GM18951 (cell line): Measurements from ENCODE around the gene CYLD.
A peak's percentile ranks its signal among the peaks of the same experiment; 100 is the strongest.

Experiments
- POLR2A ChIP-seq: IDR thresholded peaks from 4 replicates; pipeline ENCODE4 v1.6.1; 2011; ENCODE audit warnings: mild to moderate bottlenecking; ENCODE audit not compliant: insufficient read length, insufficient read depth; ENCODE audit errors: extremely low read depth
- in situ Hi-C: fragments of 300-500 bp; cut with MboI; formaldehyde crosslinking; loops from one replicate; pipeline ENCODE4 v1.12.0; 2022; ENCODE audit warnings: low sequenced_read_pairs, mixed read lengths, inconsistent platforms; ENCODE audit not compliant: unreplicated experiment

CYLD gene

DNA sequence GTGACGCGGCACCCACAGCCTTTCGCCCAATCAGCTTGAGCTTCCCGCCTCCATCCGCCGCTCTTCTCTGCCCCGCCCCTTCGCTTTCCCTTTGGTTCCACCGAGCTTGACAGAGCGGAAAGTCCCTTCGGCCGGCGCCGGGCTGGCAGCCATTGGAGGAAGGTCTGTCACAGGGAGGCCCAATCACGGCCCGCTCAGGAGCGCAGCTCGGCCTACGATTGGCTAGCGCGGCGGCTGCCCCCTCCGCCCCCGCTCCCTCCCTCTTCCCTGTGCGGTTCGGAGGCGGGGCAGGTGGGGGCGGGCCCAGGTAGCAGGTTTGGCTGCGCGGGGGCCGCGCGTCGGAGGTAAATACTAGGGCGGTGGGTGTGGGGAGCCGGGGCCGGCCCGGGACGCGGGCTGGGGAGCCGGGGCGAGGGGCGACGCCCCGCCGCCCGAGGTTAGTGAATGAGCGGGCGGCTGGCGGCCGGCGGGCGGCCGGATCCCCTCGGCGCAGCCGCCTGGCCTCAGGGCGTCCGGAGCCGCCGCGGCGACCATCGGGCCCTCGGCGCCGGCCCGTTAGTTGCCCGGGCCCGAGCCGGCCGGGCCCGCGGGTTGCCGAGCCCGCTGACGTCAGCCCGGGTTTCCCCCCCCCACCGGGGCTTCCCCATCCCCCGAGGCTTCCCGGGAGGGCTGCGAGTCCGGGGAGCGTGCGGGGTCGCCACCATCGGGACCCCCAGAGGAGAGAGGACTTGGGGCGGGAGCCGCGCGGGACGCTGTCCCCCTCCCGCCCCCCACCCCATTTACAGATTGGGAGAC lies at the start of gene CYLD:
TSS of gene CYLD (plus strand) at position 306 of the 795 bp plus-strand sequence. CDS start 7,613 bp downstream, outside the sequence.
- peak; percentile 66 for TF ChIP-seq POLR2A
- in situ Hi-C loops, result no loop called here

DNA sequence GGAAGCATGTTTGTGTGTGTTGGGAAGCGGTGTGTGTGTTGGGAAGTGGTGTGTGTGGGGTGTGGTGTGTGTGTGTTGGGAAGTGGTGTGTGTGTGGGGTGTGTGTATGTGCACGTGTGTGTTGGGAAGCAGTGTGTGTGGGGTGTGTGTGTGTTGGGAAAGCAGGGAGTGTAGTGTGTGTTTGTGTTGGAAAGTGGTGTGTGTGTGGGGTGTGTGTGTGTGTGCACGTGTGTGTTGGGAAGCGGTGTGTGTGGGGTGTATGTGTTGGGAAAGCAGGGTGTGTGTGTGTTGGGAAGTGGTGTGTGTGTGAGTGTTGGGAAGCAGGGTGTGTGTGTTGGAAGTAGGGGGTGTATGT lies 49.3 kb upstream of the CYLD start:
- in situ Hi-C loops, result no loop called here
- no peak for TF ChIP-seq POLR2A

DNA sequence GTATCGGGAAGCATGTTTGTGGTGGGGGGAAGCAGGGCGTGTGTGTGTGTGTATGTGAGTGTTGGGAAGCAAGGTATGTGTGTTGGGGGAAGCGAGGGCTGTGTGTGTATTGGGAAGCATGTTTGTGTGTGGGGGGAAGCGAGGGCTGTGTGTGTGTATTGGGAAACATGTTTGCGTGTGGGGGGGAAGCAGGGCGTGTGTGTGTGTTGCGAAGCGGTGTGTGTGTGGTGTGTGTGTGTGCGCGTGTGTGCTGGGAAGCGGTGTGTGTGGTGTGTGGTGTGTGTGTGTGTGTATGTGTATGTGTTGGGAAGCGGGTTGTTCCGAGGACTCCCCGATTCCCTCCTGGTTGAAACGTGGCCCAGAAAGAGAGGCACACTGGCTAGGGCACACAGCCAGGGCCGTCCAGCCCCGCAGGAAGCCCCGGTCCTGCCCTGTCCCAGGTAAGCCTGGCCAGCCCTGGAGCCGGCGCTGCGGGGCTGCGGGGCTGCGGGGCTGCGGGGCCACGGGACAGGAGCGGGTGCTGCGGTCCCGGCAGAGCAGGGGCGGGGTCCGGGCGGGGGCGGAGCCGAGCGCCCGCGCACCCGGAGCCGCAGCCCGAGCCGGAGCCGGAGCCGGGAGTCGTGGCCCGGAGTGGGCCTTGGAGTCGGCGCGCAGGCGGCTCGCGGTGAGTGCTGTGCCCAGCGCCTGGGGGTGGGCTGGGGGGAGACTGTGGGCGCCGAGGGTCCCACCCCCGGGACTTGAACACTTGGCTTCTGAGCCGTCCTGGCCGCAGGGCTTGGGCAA lies 48.7 kb upstream of the CYLD start, which contains the start of gene NOD2:
TSS of gene NOD2 (plus strand) at position 608 of the 783 bp plus-strand sequence. CDS start 5,890 bp downstream, outside the sequence.
- in situ Hi-C loops, result no loop called here
- TF ChIP-seq POLR2A, result peak; percentile 60

GRCh38 chr16:50694206-50694605 lies 47.7 kb upstream of the CYLD start:
- in situ Hi-C loops, result no loop called here
- no peak for TF ChIP-seq POLR2A

DNA sequence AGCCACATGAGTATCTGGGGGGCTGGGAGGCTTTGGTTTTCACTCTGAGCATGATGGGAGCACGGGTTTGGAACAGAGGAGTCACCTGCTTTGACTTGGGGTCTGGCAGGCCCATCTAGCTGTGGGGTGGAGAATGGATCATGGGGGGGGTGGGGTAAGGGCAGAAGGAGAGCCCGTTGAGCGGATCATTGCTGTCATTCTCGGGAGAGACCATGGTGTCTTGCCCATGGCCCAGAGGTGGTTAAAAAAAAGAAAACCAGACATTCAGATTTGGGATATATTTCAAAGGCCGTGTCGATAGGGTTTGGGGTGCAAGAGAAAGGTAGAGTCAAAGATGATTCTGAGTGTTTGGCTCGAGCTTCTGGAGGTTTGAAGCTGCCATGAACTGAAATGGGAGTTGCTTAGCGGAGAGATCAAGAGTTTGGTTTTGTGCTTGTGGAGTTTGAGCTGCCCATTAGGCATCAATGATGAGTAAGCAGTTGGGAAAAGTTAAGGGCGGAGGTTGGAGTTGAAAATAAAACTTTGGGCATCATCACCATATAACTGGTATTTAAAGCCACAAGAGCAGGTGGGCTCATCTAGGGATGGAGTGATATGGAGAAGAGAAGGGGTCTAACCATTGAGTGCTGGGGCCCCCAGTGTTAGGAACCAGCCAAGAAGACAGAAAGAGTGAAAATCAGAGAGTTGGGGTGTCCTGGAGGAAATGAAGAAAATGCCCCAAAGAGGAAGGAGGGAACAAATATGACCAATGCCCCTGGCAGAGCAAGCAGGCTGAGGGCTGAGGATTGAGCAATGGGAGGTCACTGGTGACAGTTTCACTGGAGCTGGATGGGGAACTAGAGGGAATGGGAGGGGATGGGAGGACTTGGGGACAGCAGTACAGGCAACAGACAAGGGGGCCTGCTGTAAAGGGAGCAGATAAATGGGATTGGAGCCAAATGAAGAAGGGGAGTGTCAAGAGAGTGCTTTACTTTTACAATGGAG lies 46.6 kb upstream of the CYLD start:
- no peak for TF ChIP-seq POLR2A
- in situ Hi-C loops, result no loop called here

DNA sequence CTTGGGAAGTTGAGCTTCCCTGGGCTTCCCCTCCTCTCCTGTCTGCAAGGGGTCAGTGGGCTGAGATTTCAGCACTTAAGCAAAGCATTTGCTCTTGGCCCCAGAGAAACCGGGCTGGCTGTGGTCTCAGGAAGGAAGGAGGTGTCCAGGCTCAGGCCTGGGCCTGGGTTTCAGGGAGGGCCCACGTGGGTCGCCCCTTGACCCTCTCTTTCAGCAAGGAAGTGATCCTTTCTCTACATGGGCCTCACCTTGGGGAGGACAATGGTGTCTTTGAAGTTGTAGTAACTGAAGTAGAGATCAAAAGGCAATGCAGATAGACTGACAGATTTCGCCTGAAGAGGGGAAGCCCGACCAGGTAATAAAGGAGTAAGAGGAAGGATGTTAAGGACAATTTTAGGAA lies 45.8 kb upstream of the CYLD start:
- in situ Hi-C loops, result no loop called here
- TF ChIP-seq POLR2A, result no peak

GRCh38 chr16:50696575-50697420 lies 45.1 kb upstream of the CYLD start:
- peak; percentile 62 for TF ChIP-seq POLR2A
- in situ Hi-C loops, result no loop called here

DNA sequence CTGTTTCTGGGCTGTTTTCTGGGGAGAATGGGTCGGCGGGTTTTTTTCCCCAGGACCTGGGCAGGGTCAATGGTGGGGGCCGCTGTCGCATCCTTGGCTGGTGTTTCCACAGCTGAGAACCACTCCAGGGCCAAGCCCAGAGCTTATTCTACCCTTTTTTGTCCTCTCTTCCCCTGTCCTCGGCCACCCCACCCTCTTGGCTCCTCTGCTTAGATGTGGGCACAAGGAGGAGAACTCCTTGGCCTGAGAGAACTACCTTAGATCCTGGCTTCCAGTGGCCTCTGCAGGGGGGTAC lies 44.5 kb upstream of the CYLD start:
- TF ChIP-seq POLR2A, result no peak
- in situ Hi-C loops, result no loop called here

DNA sequence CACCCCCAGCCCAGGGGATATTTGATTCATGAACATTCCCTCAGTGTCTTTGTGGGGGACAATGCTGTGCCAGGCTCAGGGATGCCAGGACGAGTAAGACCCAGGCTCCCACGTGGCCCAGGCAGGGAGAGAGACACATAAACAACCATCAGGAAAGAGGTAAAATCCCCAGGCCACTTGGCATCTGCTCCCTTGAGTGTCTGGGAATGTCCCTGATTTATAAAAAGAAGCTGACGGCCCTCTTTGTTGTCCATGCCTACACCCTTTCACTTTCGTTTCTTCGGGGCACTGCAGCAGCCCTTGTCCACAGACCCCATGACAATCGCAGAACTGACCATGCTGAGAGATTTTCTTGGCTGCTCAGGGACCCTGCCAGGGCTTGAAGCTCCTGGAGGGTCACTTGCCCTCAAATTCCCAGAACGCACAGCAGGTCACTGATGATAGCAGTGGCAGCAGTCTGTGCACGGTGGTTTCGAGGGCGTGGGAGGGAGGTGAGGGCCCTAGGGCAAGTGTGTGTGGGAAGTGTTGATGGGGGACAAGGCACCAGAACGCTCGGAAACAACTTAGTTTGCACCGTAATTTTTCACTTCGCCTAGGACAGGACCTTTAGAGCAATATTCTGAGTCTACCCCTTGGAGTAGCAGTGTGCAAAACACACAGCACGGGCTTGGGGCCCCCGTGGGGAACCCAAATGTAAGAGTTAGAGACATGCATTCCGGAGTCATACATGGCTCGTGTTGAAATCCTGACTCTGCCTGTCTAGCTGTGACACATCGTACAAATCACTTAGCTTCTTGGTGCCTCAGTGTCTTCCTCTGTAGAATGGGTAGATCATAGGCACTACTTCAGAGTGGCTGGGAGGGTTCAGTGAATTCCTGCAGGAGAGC lies 43.8 kb upstream of the CYLD start:
- in situ Hi-C loops, result no loop called here
- TF ChIP-seq POLR2A, result peak; percentile 24

- in situ Hi-C loops, result no loop called here
- TF ChIP-seq POLR2A, result no peak
Observed at GRCh38 chr16:50699326-50700159, 42.3 kb upstream of the CYLD start.
